ENCODE measurements around the gene NR3C2. TPM values are rescaled to one million over a fixed set of nuclear protein-coding genes. Genes with fewer than 3 reads are reported as not detected.

Gene NR3C2
- total RNA-seq = 0.64 and 6.0 TPM in 2 replicates

GRCh38 chr4:148441986-148442831 lies at the start of gene NR3C2:
TSS of gene NR3C2 (minus strand) at chr4:148442414.

